HG03064 (cell line): ENCODE data around the gene ZMIZ1.

Source experiments
- ATAC-seq: cut with Tn5 transposase; IDR thresholded peaks from one replicate; pipeline ENCODE4 v1.9.1; 2021; ENCODE audit warnings: low read depth; ENCODE audit not compliant: unreplicated experiment

The ZMIZ1 gene

GRCh38 chr10:79221110-79222051, 152.6 kb downstream of the ZMIZ1 start:
- ATAC-seq, result no peak

DNA sequence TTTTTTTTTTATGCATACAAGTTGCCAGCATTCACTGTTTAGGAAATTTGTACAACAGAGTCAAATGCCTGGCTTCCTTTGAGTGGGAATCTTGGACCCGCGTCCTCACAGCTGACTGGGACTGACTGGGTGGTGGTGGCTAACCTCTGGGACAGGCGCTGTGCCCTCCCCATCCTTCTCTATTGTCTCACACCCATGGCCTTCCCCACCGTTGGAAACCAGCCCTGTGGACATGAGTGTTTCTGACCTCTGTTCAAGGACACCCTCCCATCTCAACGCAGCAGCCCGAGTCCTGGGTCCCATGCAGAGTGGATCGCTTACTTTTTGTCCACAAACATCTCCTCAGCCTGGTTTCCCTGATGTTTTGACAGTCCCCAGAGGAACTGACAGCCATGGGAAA, 153.4 kb downstream of the ZMIZ1 start:
- ATAC-seq, result no peak

- no peak for ATAC-seq
Measured at GRCh38 chr10:79223091-79224048, 154.6 kb downstream of the ZMIZ1 start.

GRCh38 chr10:79224263-79224949, 155.6 kb downstream of the ZMIZ1 start:
- ATAC-seq, result no peak

DNA sequence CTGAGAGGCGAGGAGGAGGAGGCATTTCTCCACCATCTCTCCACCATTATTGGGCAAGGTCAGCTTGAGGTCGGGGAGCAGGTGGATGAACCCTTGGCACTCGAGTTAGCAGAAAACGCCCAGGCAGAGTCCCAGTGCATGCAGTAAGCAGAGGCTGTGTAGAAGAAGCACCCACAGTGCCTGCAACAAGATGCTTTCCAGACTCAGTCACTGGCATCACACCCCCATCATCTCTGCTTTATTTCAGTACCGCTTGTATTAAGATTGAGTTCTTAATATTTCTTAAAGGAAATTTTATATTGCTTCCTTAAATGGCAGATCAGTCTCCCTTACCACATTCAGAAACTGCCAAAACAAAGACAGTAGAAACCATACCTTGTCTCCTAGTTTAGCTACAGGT, 156.2 kb downstream of the ZMIZ1 start:
- no peak for ATAC-seq

- no peak for ATAC-seq
Measured at GRCh38 chr10:79226391-79227245, 157.9 kb downstream of the ZMIZ1 start.

GRCh38 chr10:79229071-79229541, 160.3 kb downstream of the ZMIZ1 start:
- no peak for ATAC-seq

DNA sequence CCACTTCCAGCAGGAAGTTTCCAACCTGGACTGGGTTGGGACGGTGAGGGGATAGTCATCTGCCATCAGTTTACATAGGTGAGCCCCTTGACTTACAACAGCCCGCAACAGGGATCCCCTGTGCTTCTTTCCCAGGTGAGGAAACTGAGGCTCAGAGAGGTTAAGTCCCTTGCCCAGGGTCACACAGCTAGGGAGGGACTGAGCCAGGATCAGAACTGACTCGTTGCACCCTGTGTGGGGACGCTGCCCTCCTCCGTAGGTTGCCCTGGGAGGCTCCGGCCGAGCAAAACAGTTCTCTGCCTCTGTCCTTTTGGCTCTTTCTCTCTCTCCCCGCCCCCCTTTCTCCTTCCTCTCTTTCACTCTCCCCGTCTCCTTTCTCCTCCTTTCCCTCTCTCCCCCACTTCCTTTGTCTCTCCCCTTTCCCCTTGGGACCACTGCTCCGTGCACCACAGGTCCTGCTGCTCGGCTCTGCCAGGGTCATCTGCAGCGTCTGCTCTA, 161.1 kb downstream of the ZMIZ1 start:
- no peak for ATAC-seq

DNA sequence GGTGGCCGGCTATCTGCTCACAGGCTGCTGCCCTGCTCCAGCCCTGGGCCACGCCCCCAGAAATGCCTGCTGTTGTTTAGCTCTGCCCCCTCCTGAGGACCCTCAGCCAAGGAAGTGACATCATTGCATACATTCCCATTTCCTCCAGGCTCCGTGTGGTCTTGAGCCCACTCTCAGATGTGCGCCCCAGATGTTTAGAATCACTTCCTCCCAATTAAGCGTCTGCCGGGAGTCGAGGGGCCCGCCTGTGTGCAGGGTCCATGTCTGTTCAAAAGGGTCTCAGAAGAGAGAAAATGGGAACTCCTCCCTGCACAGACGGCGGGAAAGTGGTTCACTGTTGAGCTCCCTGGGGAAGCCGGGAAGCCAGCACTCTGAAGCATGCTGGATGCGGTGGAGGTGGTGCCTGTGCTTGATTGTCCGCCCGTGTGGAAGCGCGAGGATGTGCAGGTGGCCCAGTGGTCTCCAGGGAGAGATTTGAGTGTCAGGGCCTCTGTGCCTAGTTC, 161.6 kb downstream of the ZMIZ1 start:
- no peak for ATAC-seq

DNA sequence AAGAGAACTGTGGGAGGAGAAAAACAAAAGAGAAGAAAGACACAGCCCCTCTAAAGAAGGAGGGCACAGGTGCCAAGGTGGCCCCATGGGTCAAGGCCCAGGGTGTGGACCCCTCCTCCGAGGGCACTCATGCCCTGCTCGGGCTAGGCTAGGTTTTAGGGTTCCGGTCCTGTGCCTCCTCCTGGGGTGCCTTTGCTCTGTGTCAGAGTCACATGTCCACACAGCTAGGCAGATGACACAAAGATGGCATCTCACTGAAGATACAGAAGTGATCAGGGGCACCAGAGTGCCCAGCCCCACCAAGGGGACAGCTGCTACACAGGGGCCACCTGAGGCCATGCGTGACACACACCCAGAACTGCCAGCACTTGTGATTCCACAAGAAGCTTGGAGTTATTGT, 162.1 kb downstream of the ZMIZ1 start:
- no peak for ATAC-seq

DNA sequence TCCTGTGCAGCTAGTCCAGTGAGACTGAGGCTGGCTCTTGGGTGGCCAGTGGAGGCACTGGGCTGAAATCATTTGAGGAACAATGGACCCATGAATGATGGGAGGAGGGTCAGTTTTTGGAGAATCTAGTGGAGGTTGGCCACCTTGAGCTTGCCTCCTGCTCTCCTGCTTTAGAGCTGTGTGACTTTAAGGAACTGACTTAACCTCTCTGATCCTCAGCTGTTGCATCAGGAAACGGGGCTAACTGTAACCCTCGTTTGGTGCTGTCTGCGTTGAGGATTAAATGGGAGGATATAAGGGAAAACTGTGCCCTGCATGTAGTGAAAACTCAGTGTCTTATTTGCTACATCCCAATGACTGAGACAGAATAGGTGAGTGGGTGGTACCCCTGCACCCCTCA, 163.1 kb downstream of the ZMIZ1 start:
- no peak for ATAC-seq

- no peak for ATAC-seq
Measured at GRCh38 chr10:79232864-79233263, 164.1 kb downstream of the ZMIZ1 start.

DNA sequence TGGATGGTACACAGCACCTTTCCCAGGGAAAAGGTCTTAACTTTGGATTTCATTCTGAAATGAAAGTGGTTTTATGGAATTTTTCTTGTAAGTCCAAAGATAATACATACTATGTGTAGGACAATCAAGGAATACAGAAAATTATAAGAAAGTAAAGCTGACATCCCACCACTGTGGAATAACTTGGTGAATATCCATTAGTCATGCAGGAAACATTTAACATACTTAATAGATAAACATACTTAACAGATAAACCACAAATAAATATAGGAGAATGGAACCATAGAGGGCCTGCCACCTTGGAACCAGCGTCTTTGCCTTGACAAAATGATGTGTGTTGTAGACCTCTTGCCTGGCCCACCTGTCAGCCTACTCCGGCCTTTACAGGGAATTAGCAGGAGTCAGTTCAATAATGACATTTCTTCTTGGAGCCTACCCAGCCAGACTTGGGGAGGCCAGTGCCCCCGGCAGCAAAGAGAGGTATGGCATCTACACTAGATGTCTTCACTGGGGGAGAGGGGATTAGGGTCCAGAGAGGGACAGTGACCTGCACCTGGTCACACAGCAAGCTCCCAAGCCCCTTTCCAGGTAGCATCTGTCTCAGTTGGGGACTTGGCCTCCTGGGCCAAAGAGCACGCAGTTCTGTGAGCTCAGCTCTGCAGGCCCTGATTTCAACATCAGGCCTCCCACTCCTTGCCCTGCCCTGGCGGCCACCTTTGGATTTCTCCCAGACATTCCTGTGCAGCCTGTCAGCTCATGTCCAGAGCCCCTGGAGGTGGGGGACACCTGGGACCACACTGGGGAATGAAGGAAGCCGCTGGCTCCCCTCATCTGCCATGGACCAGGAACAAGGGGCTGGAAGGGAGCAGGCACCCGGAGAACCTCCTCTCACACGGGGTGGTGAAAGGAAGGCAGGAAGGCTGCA, 165.9 kb downstream of the ZMIZ1 start:
- ATAC-seq, result no peak

- no peak for ATAC-seq
Measured at GRCh38 chr10:79235765-79236432, 167.1 kb downstream of the ZMIZ1 start.

GRCh38 chr10:79236433-79236765, 167.6 kb downstream of the ZMIZ1 start:
- no peak for ATAC-seq

- no peak for ATAC-seq
Measured at GRCh38 chr10:79237454-79238157, 168.8 kb downstream of the ZMIZ1 start.

DNA sequence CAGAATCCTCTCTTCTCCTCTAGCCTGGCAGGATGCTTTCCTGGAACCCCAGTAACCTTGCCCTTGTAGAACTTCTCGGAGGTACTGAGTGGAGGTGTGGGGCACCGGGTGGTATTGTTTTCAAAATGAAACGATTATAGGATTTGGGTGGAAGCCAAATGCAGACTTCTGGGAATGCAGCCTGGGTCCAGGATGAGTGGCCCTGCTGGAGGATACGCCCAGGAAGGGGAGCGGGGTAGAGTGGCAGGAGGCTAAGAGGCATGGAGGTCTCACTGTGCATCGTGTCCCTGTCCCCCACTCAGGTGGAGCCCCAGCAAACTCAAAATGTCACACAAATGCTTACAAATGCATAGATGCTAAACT, 169.4 kb downstream of the ZMIZ1 start:
- no peak for ATAC-seq
